HuH-7 (cell line): ENCODE measurements around the gene SLC5A1.
"Not testable (repeated sequence)": the region's sequence is repeated elsewhere in the genome, so short reads cannot be mapped to it uniquely, and the experiment has no call there.

ENCODE experiments used
- DNase-seq: peaks from one replicate; pipeline ENCODE4 v3.0.0; 2011; ENCODE audit warnings: low spot score

The SLC5A1 gene

GRCh38 chr22:32144496-32145274 lies 101.6 kb downstream of the SLC5A1 start:
- no peak for DNase-seq

DNA sequence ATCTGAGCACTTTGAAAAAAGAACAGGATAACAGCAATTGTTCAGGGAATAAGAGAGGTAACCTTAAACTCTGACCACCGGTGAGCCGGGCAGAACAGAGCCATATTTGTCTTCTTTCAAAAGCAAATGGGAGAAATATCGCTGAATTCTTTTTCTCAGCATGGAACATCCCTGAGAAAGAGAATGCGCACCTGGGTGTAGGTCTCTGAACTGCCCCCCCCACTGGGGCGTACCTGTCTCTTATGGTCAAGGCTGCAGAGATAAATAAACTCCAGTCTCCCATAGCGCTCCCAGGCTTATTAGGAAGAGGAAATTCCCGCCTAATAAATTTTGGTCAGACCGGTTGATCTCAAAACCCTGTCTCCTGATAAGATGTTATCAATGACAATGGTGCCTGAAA lies 104.1 kb downstream of the SLC5A1 start:
- DNase-seq = not testable (repeated sequence)

GRCh38 chr22:32148372-32148771 lies 105.3 kb downstream of the SLC5A1 start:
- DNase-seq = not testable (repeated sequence)

GRCh38 chr22:32150647-32151046 lies 107.6 kb downstream of the SLC5A1 start:
- DNase-seq = not testable (repeated sequence)

- not testable (repeated sequence) for DNase-seq
These were observed 108.6 kb downstream of the SLC5A1 start for GRCh38 chr22:32151641-32152040.

- DNase-seq = not testable (repeated sequence)
These were observed 111.7 kb downstream of the SLC5A1 start for GRCh38 chr22:32154727-32155126.

- not testable (repeated sequence) for DNase-seq
These were observed 114.6 kb downstream of the SLC5A1 start for GRCh38 chr22:32157632-32158031.

DNA sequence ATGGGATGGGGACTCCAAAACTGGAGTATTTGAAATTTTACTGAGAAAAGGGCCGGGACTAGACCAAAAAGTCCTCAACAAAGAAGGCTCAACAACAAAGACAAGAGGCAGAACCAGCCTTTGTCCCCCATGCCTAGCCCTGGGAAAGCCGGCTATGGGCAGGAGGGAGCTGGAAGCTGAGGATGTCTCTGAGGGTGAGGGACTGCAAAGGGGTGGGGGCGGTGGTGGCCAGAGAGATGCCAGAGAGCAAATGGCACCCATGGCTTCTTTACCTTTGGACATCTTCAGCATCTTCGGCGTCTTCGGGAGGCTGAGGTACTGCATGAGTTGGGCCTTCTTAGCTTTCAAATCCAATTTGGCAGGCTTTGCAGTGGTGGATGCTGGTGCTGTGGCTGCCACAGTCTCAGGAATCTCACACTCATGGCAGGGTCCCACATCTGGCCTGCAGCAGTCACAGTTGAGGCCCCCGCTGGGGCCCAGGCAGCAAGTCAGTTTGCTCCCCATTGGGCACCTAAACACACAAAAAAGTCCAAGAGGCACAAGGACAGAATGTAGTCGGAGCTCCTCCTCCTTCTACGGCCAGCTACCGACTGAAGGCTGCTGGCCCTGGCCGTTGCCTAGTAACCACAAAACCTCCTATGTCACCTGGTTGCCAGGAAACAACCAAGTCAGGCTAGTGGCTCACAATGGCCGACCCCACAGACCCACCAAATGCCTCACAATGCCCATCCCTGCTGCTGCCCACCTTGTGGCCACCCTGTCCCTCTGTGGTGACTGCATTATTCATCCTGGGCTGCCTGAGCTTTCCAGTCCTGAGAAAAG lies 115.9 kb downstream of the SLC5A1 start, which contains the start of gene C22orf42:
TSS of gene C22orf42 (minus strand) at position 592 of the 822 bp plus-strand sequence. CDS start at position 504, 88 bp downstream.
- no peak for DNase-seq

GRCh38 chr22:32160411-32160810 lies 117.3 kb downstream of the SLC5A1 start:
- not testable (repeated sequence) for DNase-seq
